Lung microvascular endothelial cell (primary cell): ENCODE results near the gene QSOX1. TPM values are rescaled to one million over a fixed set of nuclear protein-coding genes. Genes with fewer than 3 reads are reported as not detected.

Source experiments
- DNase-seq, 2 donors: peaks; one replicate each; pipeline versions ENCODE4 v3.0.0 to v3.0.0-alpha.2; 2010; ENCODE audit warnings: low read depth in 2 of 2
- total RNA-seq: library from RNA; depleted of rRNA; stranded (reverse); fragments of >200 nt; gene quantifications from 2 replicates; pipeline ENCODE4 v1.2.1, GENCODE V29; 2014

QSOX1 gene
- total RNA-seq, 1 donor from 2014 or later: 51.2 TPM

DNA sequence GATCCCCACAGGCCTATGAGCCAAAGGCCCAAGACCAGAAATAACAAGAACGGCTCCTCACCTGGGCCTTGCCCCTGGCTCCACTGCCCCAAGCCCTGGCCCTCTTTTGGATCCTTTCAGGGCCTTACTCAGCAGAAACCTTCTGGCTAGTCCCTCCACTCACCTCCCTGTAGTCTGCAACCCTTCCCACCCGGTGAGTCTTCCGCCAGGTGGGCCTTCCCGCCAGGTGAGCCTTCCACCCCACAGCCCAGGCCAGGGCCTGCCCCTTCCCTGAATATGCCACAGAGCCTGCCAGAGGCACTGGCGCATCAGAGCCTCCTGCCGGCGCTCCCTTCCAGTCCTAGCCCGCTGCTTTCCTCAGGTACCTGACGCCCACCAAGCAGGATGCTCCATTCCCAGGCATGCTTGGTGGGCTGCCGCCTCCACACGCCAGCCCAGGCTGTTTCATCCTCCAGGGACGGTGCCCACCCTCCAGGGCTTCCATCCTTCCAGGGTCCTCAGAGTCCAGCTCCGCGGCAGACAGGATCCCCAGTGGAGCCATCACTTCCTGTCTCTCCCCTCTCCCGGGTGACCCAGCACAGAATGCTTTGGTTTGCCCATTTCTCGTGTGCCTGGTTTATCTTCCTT, 96.3 kb downstream of the QSOX1 start:
- DNase-seq: no peak

DNA sequence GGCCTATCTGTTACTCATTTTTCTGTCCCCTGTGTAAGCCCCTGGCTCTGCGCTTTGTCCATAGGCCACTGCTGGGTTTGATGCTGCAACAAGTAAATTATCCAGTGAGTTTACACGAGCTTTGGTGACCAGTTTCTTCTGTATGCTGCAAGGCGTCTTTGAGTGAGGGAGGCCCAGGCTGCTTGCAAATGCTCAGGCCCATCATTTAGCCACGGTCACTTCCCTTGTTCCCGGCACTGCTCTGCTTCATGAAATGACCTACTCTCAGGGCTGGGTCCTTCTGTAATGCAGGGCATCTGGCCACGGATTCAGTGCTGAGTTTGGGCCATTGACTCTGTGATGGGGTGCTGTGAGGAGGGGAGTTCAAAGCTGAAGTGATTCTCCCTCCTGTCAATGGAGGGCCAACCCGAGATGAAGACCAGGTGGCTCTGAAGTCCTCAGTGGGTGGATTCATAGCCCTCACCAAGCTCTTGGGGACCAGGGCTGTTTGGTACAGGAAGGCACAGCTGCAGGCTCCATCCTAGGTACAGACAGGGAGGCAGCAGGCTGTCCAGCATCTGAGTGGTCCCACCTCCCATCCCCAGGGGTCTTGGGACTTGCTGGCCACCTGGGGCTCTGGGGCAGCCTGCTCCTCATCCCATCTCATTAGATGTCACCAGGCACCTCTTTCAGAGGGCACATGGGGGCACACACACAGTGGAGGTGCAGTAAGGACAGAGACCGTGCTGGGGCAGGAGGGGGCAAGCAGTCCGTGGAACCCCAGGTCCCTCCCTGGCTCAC, 97.0 kb downstream of the QSOX1 start:
- DNase-seq: no peak

DNA sequence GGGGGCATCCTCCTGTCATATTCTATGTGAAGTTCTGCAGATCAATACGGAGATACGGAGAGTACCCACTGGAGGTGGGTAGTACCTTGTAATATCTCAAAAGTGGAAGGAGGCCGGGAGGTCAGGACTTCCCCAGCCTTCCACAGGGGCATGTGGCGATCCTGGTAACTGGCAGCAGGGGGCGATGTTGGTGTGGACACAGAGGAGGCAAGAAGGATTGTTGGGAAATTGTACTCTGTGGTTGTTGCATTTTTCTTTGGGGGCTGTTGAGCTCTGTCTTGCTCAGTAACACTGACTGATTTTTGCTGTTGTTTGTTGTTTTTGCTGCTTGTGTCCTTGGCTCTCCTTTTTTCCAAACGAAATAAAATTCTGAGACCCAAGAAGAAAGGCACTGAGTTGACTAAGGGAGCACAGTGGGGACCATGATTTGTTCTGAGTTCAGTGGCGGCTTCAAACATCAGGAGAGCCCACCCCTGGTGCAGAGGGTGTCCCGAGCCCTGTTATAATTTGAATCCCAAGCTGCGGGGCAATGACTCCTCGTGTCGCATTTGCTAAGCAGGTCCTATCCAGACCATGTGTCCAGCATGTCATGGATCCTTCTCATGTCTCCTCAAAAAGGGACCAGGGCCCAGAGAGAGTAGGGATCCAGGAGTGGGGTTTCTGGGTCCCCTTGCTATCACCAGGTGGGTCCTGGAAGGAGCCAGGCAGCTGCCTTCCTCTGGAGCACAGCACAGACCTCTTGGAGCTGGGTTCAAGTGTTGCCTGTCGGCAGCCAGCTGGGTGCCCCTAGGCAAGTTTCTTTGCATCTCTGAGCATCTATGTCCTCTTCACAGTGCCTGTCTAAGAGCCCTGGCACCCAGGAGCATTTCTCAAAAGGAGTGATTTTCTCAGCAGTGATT, 98.2 kb downstream of the QSOX1 start:
- peak; percentile 70 to 74 for DNase-seq

Other genes with a start within 250 kb of the QSOX1 start
- 32.7 and 46.6 TPM in 2 replicates for gene CEP350, start 200.1 kb upstream of the QSOX1 start, total RNA-seq
- not detected in 2 replicates for gene LHX4, start 75.4 kb downstream of the QSOX1 start, total RNA-seq